NCI-H460 (cell line): Measurements from ENCODE around the gene CD46. TPM values are rescaled to one million over a fixed set of nuclear protein-coding genes. Genes with fewer than 3 reads are reported as not detected.

ENCODE experiments used
- DNase-seq: peaks from one replicate; pipeline ENCODE4 v3.0.0-alpha.2; 2016; ENCODE audit warnings: low read depth; ENCODE audit errors: extremely low read depth
- total RNA-seq: library from RNA; depleted of rRNA; stranded (reverse); fragments of >200 nt; shearing (Covaris generic); gene quantifications from 2 replicates; pipeline ENCODE4 v1.2.3, GENCODE V29; 2014

CD46 gene
- total RNA-seq, 1 experiment from 2014 or later: 174 TPM

DNA sequence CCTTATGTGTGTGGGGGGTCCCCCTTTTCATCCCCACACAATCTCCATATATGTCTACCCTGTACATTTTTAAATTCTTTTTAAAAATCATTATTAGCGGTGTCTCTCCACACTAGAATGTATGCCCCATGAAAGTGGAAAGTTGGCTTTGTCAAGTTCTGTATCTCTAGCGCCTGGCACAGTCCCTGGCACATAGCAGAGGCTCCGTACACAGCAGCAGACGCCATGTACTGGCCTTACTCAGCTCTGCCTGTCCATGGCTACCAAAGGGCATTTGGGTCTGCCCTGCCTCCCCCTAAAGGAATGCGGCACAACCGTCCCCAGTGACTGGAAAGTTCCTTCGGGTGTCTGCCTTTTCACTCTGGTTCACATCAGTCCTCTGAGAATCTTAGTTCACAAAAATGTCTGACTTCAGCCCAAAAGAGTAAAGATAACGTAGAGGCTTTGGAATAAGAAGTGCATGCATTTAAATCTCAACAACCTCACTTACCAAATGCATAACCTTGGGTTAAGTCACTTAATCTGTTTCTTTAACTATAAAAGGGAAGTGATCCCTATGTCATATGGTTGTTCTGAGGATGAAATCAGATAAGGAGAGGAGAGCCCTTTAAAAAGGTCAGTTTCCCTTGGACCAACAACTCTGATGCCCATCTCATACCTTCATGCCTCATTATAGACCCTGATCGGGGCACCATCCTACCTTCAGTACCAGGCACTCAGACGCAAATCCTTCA, 61.1 kb downstream of the CD46 start:
- DNase-seq: no peak

DNA sequence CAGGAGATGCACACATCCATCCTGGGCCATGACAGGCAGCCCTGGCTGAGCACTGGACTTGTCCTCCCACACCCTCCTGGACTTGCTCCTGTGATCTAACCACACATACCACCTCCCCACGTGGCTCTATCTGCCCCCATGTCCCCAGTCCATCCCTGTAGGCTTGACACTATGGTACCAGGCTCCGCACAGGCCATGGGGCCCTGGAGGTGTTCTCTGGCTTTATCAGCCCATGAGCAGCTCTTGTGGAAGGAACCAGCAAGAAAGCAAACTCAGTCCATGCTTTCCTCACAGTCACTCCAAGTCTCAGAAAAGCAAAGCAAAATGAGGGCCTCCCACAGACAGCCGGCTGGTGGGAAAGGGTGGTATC, 61.6 kb downstream of the CD46 start:
- no peak for DNase-seq

DNA sequence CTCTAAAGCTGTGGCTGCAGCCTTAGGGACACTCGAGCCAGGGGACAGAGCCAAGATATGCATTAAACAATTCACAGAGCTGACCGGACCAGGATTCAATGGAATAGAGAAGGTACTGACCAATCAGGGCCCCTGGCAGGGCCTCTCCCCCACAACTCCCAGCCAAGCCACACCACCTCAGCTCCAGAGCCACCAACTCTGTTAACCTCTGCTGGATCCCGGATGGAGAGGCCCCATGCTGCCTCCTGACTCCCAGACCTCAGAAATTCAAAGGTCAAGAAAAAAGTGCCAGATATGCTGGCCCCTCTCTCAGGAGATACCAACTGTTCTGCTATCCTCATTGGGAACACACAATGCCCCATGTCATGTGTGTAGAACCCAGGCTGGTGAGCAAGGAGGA, 62.1 kb downstream of the CD46 start:
- DNase-seq: no peak

- no peak for DNase-seq
Observed at GRCh38 chr1:207814469-207814868, 62.6 kb downstream of the CD46 start.

DNA sequence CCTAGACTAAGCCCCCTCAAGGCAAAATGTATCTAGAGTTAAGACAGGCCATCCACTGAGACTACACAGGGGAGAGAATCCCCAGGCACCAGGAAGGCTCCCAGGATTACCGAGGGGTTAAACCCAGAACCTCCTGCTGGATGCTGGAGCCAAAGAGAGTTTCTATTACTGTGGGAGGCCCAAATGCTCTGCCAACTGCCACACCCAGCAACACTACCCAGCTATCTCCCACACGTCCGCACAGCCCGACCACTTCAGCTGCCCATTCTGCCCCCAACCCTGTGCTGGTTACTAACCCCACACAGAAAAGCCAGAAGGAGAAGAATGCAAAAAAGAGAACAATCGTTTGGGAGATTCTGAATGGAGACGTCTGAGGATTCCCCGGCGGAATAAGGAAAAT, 63.6 kb downstream of the CD46 start:
- no peak for DNase-seq

DNA sequence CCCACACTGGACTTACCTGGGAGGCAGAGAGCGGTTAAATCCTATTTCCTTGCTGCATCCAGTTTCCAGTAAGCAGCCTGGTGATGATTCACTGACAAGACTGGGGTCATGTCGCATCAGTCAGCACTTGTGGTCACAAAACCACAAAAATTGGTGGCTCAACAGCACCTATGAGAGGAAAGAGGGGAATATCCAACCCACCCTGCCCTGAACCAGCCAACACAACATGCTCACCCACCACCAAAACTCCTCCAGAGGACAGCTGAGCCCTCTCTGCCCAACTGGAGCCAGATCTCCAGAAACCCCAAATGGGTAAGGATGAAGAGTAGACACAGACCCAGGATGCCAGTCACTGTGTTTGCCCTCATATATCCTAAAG, 64.0 kb downstream of the CD46 start:
- DNase-seq: no peak

DNA sequence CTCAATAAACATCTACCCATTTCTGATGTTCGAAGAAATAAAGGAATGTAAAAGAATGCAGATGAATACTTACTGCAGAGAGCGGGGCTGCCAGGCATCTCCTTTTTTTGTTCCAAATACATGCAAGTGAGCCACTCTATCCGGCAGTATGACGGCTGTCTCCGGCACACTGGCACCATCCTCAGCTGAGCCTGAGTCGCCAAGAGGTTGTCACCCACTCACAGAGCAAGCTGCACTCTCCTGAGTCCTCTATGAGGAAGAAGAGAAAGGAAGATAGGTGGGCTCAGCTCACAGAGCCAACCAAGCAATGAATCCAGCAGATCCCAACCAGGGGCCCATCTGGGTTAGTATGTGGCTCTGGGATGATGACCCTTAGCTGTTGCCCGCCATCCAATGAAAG, 65.3 kb downstream of the CD46 start:
- no peak for DNase-seq

DNA sequence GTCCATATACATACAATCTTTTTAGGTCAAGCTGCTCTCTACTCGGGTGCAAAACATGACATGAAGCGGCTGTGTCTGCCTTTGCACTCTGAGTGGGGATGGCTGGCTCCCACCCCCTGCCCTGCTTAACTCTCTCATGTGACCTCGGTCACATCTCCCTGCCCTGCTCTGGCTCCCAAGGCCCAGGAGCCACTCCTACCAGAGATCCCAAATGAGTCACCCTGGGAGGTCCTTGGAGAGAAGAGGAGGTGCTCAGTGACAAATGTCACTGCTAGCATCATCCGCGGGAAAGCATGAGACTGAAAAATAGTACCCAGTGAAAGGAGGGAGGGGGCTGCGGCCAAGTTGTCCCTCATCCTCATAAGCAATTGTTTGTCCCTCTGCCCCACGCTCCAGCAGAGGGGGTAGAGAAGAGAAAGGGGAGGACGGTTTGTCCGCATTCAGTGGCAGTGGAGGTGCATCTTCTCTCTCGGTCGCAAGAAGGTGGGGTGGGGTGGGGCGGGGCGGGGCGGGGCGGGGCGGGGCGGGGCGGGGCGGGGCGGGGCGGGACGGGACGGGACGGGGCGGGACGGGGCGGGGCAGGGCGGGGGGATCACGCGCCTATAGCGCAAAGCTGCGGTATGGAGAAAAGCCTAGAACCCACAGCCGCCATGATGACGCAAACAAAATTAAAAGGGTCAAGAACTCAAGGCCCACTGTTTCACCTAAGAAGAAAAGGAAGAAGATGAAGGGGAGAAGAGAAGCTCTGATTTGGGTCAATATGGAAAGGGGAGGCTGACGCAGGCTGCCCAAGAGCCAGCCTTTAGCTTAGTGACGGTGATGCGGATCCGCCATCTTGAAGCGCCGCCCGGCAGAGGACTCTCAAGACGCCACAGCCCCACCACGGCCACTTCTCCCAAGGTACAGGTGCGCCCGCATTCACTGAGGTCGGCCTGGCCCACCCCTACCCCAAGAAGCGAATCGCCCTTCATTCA, 66.2 kb downstream of the CD46 start:
- DNase-seq: no peak

DNA sequence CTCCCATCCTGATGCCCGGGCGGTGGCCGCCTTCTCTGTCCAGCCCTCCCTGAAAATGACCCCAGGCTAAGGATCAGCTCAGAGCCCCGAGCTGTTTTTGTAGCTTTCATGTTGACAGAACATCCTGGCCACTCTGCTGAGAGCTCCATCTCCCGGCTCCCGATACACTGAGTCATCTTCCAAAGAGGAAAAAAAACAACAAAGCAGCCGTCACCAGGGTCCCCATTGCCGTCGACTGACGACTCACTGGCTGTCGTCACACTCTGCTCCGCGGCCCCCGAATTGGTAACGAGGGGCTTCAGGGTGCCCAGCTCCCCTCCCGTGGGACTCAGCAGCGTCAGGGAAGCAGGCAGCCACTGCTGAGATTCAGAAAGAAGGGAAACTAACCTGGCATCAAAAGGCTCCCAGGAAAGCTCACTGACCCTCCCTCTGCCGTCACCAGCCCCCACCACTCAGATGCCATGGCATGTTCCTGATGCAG, 67.2 kb downstream of the CD46 start:
- DNase-seq: no peak

GRCh38 chr1:207820568-207821463, 69.0 kb downstream of the CD46 start:
- no peak for DNase-seq

- DNase-seq: no peak
Observed at GRCh38 chr1:207821464-207822045, 69.7 kb downstream of the CD46 start.

- peak; percentile 82 for DNase-seq
Observed at GRCh38 chr1:207822124-207822601, 70.3 kb downstream of the CD46 start.

GRCh38 chr1:207822602-207823451, 71.0 kb downstream of the CD46 start:
- DNase-seq: peak; percentile 99

DNA sequence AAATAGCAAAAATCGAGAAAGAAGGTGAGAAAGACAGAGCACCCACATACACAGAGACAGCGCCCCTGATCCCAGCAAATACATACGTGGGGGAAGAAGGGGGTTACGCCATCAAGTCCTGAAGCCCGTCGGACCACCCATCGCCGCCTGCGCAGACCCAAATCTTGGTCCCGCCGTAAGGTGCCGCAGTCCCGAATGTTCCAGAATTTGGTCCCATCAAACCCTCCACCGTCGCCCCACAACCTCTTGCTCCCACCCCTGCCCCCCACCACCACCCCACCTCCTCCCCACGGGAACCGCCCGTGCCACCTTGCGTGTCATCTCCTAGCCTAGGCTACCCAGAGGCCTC, 71.7 kb downstream of the CD46 start:
- DNase-seq: no peak

DNA sequence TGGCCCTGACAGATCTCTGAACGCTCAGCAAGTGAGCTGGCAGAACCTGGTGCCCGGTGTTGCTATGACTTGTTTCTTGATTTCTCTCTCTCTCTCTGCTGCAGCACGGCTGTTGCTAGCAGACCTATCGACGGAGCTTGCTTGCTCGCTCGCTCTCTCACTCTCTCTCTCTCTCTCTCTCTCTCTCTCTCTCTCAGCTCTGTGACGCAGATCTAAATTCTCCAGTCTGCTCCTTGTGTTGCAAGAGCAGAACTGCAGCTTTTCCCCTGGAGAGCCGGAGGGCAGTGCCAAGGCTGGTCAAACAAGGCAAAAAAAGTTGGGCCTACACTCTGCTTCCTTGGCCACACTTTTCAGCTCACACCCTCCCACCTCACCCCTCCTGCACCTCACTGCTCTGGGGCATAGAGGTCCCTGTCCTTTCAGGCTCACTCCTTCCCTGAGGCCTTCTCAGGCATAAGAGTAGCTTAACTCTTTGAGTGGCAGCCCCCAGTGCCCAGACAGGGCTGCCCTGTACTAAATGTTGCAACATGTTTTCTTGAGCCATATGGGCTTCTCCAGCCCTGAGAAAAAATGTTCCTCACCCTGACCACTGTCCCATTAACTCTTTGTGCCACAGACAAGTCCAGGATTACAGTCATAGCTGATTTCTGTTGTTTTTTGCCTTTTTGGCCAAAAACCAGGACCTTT, 72.2 kb downstream of the CD46 start:
- peak; percentile 97 for DNase-seq

DNA sequence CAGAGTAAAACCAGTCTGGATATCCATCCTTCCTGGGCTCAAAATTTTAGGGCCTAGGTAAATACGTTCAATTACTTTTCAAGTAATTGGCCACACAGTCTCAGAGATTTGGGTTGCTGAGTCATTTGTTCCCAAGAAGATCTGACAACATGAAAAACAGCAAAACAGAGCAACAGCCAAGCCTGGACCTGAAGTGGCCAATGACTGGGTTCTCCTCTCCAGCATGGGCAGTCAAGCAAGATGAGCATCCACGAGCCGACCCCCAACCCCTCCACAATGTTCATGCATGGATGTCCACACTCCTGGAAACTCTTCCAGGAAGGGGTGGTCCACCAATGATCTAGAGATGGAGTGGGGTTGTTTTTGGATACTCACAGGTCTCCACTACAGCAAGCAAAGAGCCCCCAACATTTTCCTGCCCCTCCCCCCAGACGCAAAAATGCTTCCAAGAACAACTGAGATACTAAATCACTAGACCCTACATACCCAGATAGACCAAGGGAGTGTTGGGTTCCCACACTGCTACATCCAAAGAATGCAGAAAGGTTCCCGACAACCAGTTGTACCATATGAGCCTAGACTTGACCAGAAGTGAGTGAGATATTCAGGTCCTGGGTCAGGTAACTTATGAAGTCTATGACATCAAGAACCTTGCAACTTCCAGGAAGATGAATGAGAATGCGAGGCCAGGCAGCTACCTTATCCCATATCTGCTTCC, 73.0 kb downstream of the CD46 start:
- no peak for DNase-seq

DNA sequence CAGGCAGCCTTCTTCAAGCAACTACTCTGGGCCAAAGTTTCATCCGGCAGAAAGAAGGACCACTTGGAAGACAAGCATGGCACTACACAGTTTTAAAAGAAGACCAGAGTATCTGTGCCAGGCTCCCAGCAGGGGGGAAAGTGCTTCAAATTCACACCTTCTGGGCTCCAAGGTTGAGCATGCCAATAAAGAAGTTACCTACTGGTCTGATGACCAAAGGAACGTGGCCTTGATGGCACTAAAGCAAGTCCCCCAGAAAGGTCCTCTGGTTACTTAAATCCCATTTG, 73.5 kb downstream of the CD46 start:
- no peak for DNase-seq
